HS-5 (cell line): Measurements from ENCODE around the gene MAPKAPK2.
"Not testable (repeated sequence)": the region's sequence is repeated elsewhere in the genome, so short reads cannot be mapped to it uniquely, and the experiment has no call there.

Source experiments
- DNase-seq: peaks from one replicate; pipeline ENCODE4 v3.0.0-alpha.2; 2012; ENCODE audit warnings: low read depth

The MAPKAPK2 gene

GRCh38 chr1:206684478-206685333, at the start of gene MAPKAPK2:
TSS of gene MAPKAPK2 (plus strand) at chr1:206684905. CDS start at chr1:206685230, 325 bp downstream.
- DNase-seq, result no peak

GRCh38 chr1:206635080-206635977, 49.4 kb upstream of the MAPKAPK2 start, which contains the start of gene DYRK3:
TSS of gene DYRK3 (plus strand) at chr1:206635536. CDS start at chr1:206635704, 168 bp downstream.
- DNase-seq, result peak; percentile 64

DNA sequence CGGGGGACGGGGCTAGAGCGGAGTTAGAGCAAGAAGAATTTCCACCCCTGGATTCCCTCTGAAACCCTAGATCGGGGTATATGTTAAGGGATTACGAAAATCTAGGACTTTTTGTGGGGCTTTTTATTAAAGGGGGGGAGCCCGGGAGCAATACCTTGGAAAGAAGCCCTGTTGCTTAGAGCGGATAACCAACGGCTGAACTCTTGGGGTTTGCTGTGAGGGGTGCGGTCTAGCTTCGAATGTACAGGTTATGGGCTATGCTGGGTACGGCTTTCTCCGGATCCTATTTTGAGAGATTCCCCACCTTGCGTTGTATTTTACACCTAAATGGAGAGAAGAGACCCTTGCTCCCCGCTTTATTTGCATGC, 48.7 kb upstream of the MAPKAPK2 start:
- DNase-seq, result peak; percentile 11

DNA sequence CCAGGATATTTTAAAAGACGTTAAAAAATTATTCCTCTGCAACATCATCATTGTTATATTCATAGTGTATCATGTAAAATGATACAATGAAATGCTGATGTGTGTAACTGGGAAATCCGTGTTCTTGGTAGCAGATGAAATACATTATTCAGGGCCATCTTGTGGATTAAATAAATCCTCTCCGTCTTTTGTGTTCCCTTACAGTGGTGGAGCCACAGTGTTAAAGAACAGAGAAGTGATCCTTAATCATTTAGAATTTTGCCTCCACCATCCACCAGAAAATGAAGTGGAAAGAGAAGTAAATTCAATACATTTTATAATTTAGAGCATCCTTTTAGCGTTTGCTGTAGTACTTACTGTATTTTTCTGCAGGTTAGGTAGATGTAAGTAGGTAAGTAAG, 48.0 kb upstream of the MAPKAPK2 start:
- peak; percentile 10 for DNase-seq

DNA sequence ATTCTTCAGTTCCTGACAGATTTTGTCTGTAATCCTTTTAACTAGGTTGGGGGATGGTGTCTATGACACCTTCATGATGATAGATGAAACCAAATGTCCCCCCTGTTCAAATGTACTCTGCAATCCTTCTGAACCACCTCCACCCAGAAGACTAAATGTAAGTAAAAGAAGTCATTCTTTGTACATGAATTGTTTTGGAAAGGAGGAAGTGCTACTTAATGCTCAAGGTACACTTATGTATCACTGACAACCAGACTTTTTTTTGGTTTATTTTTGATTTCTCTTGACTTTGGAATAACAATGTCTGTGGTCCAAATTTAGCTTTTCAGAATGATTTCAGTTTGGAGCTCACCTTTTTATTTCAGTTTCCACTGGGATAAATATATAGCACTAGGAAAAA, 47.1 kb upstream of the MAPKAPK2 start:
- DNase-seq, result peak; percentile 5

DNA sequence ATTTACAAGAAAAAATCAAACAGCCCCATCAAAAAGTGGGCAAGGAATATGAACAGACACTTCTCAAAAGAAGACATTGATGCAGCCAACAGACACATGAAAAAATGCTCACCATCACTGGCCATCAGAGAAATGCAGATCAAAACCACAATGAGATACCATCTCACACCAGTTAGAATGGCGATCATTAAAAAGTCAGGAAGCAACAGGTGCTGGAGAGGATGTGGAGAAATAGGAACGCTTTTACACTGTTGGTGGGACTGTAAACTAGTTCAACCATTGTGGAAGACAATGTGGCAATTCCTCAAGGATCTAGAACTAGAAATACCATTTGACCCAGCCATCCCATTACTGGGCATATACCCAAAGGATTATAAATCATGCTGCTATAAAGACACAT, 42.6 kb upstream of the MAPKAPK2 start:
- not testable (repeated sequence) for DNase-seq

- no peak for DNase-seq
Observed at GRCh38 chr1:206643118-206643698, 41.5 kb upstream of the MAPKAPK2 start.

DNA sequence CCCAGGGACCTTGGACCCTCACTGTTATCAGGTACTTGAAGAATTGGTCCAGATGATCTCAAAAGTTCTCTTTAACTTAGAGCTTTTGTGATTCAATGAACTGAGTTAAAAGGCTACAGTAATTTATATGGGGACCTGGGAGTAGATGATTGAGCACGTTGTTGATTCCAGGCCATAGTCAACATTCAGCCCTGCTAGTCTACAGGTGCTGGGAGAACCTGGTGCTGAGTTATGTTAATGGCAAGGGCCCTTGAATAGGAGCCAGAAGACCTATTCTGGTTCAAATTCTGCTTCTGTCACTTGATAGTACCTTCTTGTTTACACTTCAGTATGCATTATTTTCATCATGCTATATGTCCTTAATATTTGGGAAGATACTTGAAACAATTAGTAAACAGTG, 38.2 kb upstream of the MAPKAPK2 start:
- no peak for DNase-seq

- DNase-seq, result no peak
Observed at GRCh38 chr1:206647224-206647623, 37.5 kb upstream of the MAPKAPK2 start.

- no peak for DNase-seq
Observed at GRCh38 chr1:206649261-206649921, 35.3 kb upstream of the MAPKAPK2 start.

DNA sequence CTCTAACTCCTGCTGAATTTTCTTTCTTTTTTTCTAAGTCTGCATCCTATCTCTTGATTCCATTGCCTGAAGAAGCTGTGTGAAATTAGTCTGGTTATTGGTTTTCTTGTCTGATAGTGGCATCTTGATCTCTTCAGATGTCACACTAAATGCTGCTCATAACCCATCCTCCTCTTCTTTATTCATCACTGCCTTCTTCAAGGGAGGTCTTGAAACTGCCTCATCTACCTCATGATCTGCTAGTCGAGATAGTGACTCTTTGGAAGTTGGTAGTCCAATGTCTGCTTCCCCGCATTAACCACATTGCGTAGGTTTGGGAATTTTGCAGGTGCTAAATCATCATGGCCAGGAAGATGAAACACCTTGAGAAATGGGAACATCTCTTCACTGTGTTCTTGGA, 33.7 kb upstream of the MAPKAPK2 start:
- DNase-seq, result no peak

- DNase-seq, result no peak
Observed at GRCh38 chr1:206651958-206652890, 32.5 kb upstream of the MAPKAPK2 start.

DNA sequence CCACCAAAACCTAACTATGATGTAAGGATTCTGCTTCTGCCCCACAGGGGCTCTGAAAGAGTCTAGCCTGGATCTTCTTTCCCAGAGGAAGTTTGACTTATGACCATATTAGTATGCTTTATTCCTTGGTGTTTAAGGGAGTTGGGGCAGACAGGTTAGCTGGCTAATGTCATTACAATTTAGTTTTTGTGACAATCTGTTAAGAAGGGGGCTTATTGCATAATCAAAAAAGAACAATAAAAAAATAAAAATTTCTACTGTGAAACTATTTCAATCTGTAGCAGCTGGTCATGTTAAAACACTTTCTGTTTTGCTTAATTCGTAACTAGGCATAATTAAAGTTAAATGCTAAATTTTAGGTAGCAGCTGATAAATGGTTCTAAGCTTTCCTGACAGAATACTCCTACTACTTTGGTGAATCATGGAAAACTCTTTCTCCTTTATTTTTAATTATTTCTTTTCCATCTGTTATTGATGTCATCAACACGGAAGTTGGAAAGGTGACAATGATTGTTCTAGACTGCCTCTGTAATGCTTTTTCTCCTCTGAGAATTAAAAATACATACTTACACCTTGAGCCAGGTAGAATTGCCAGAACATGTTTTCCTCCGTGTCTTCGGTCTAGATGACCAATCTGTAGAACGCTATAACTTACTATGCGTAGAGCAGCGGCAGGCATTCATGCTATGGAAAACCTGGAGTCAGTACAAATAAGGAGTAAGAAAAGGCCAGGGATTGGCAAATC, 30.8 kb upstream of the MAPKAPK2 start:
- DNase-seq, result no peak

DNA sequence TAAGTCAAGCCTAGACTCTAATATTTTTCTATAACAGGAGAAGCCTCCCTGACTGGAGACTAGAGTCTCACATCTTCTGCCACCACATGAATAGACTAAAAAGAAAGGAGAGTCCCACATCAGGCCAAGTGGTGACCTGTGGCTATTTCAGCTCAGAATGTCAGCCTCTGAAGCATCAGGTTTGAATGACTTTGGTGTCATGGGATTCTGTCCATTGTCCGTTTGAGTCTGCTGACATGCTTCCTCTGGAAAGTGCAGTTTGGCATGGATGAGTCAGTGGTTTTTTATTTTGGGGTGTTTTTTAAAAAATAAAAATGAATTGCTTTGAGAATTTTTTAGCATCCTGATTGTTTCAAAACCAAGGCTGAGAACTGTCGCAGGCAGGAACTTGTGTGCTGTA, 29.9 kb upstream of the MAPKAPK2 start:
- no peak for DNase-seq

DNA sequence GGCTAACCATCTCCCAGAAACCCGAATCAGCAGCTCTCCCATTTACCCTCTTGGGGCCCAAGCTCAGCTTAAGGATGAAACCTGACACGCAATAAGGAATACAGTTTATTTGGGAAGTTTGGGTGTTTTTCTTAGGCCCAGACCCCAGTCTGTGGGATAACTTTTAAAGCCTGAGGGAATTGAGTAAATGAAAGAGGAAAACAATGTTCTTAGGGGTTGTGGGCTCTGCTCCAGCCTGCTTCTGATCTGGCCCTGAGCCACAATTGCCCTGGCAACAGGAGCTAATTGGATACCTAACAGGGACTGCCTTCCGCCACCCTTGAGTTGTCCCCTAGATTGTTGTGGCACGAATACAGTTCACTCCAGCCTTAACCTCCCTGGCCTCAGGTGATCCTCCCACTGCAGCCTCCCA, 29.2 kb upstream of the MAPKAPK2 start:
- DNase-seq, result no peak

GRCh38 chr1:206656936-206657335, 27.8 kb upstream of the MAPKAPK2 start:
- no peak for DNase-seq

DNA sequence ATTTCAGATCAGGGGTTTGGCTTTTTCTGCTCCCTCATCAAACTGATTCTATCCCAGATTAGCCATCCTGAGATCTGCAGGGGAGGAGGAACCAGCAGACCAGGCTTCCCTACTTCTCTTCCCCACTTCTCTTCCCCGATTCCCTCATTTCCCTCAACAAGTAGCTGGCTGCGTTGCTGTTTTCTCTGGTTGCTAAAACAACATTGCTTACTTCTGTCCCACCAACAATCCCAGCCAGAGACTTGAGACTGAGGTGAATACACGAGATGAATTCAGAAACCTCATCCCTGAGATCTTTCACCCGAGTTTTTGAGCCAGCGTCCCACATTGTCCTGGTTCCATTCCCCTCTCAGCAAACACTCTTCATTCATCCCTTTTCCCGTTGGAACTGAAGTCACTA, 27.0 kb upstream of the MAPKAPK2 start:
- DNase-seq, result no peak

- DNase-seq, result no peak
Observed at GRCh38 chr1:206658264-206658980, 26.3 kb upstream of the MAPKAPK2 start.

- no peak for DNase-seq
Observed at GRCh38 chr1:206658981-206659273, 25.8 kb upstream of the MAPKAPK2 start.

GRCh38 chr1:206660136-206660535, 24.6 kb upstream of the MAPKAPK2 start:
- no peak for DNase-seq
